Lower lobe of right lung (tissue), 2 donors: ENCODE data around the gene RPTOR. TPM values are rescaled to one million over a fixed set of nuclear protein-coding genes. Genes with fewer than 3 reads are reported as not detected.

Experiments used
- ATAC-seq, 2 donors: fragments of 200-7000 bp; cut with Tn5 transposase; one replicate each; pipeline ENCODE4 v1.9.1; 2020 to 2022; ENCODE audit warnings: mild to moderate bottlenecking in 2 of 2, moderate library complexity in 2 of 2
- DNase-seq: peaks from one replicate; pipeline ENCODE4 v3.0.0-alpha.2; 2020
- H3K27ac ChIP-seq: fragments of 200-600 bp; one replicate; pipeline ENCODE4 v1.8.0; 2022
- H3K27me3 ChIP-seq: fragments of 200-600 bp; one replicate; pipeline ENCODE4 v1.8.0; 2022; ENCODE audit warnings: low read depth
- H3K36me3 ChIP-seq: fragments of 200-600 bp; one replicate; pipeline ENCODE4 v1.8.0; 2022; ENCODE audit warnings: mild to moderate bottlenecking
- H3K4me1 ChIP-seq: fragments of 200-600 bp; one replicate; pipeline ENCODE4 v1.8.0; 2022
- H3K4me3 ChIP-seq: fragments of 200-600 bp; one replicate; pipeline ENCODE4 v1.8.0; 2022; ENCODE audit warnings: mild to moderate bottlenecking
- H3K9me3 ChIP-seq: fragments of 200-600 bp; one replicate; pipeline ENCODE4 v1.8.0; 2022
- CTCF ChIP-seq: fragments of 200-600 bp; IDR thresholded peaks from one replicate; pipeline ENCODE4 v1.8.0; 2022; ENCODE audit warnings: antibody characterized with exemption, mild to moderate bottlenecking
- intact Hi-C: fragments of 100-400 bp; cut with DNase I; formaldehyde crosslinking; loops from one replicate; pipeline ENCODE4 v1.11.0; 2022
- total RNA-seq: library from RNA; stranded (reverse); fragmentation: NEBNext Ultra II Directional; extraction: Animal tissue kit (Norgen Biotek cat#: 25700); gene quantifications from one replicate; pipeline ENCODE4 v1.2.1, GENCODE V29; 2021
- donor health status: DM: no; HTN: yes; CAD: no; lungs with severe emphysema.

Gene RPTOR
- total RNA-seq, 1 donor from 2014 or later, result 34.0 TPM

GRCh38 chr17:80598813-80599545 is 54.3 kb downstream of the RPTOR start:
- no peaks in the 10 kb centered on the region for H3K36me3 ChIP-seq
- ATAC-seq (no peak), DNase-seq (no peak)
- no peak overlapping the region for H3K27ac ChIP-seq
- H3K27me3 ChIP-seq, result no peaks in the 10 kb centered on the region
- H3K4me3 ChIP-seq, result no peak overlapping the region
- H3K4me1 ChIP-seq, result peaks cover 18% of the 10 kb centered on the region
- no peak for TF ChIP-seq CTCF
- H3K9me3 ChIP-seq, result no peaks in the 10 kb centered on the region
- intact Hi-C loops, result no loop called here

DNA sequence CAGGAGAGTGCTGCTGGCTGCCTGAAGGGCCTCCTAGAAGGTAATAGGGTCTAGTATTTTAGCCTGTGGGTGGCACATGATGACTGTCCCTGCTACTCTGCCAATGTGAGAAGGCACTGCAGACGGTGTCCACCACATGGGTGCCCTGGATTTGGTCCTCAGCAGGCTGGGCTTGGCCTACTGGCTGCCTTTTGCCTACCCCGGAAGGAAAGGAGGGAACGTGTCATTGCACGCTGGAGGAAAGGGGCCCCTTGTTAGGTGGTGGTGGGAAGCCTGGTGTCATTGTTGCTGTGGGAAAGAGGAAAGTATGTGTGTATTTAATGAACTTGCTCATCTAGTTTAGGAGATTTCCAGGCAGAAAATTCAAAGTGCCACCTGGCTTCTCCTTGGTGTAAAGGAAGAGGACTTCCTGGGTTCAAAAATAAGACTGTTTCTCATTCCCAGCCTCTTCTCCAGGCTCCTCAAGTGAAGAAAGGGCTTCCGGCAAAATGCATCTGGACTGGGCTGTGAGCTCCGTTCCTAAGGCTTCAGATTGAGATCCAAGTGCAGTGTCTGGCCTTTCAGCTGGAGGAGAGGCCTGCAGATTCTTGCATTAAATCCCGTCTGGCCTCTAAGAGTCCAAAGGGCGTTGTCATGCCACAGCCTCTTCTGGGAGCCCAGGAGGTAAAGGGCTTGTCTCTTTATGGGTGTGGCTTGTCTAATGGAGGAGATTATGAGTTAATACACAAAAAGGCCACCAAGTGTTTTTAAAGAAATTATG is 55.1 kb downstream of the RPTOR start:
- Histone ChIP-seq H3K4me3 (no peak overlapping the region), H3K9me3 (no peaks in the 10 kb centered on the region), H3K27me3 (no peaks in the 10 kb centered on the region), H3K36me3 (no peaks in the 10 kb centered on the region), H3K4me1 (peaks cover 18% of the 10 kb centered on the region), H3K27ac (no peak overlapping the region)
- ATAC-seq (no peak), DNase-seq (no peak)
- intact Hi-C loops, result no loop called here
- TF ChIP-seq CTCF, result no peak

DNA sequence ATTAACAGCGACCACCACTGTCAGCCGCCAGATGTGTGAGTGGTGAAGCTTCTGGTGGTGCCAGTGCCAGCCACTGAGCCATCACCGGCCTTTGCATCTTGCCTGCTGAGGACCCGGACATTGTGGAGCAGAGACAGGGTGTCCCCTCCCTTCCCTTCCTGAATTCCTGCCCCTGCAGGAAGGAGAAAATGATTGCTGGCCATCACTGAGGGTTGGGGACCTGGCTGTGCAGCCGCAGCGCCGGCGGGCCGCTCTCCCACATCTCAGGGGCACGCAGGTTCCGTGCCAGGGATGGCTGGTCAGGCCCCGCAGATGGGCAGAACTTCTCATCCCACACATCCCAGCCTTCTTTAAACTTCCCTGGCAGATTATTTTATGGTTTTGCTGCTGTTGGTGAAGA is 56.5 kb downstream of the RPTOR start:
- Histone ChIP-seq H3K27ac (no peak overlapping the region), H3K36me3 (no peaks in the 10 kb centered on the region), H3K4me1 (peaks cover 18% of the 10 kb centered on the region), H3K4me3 (no peak overlapping the region), H3K27me3 (no peaks in the 10 kb centered on the region), H3K9me3 (no peaks in the 10 kb centered on the region)
- DNase-seq (no peak), ATAC-seq (no peak)
- intact Hi-C loops, result no loop called here
- no peak for TF ChIP-seq CTCF

DNA sequence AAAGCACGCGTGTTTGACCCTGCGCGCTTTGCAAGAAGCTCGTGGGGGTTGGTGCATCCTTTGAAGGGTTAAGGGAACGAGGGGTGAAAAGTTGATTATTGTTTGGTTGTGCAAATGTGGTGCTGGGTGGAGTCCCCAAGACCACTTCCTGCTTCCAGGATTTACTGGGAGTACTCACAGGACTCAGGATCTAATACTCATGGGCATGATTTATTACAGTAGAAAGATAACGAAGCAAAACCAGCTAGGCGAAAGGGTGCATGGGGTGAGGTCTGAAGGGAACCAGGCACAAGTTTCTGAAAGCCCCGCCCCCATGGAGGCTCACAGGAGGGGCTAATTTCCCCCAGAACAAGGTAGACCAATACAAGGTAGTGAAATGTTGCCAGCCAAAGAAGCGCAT is 58.8 kb downstream of the RPTOR start:
- no peak for ATAC-seq
- no peak for TF ChIP-seq CTCF
- no peak for DNase-seq

GRCh38 chr17:80604009-80604669 is 59.5 kb downstream of the RPTOR start:
- no peak overlapping the region for H3K4me3 ChIP-seq
- no peaks in the 10 kb centered on the region for H3K9me3 ChIP-seq
- DNase-seq (no peak), ATAC-seq (no peak)
- H3K36me3 ChIP-seq, result no peaks in the 10 kb centered on the region
- intact Hi-C loops, result no loop called here
- H3K27me3 ChIP-seq, result no peaks in the 10 kb centered on the region
- no peak for TF ChIP-seq CTCF
- no peak overlapping the region for H3K27ac ChIP-seq
- peaks cover 18% of the 10 kb centered on the region for H3K4me1 ChIP-seq

More for the DNA sequence above, 58.8 kb downstream of the RPTOR start:
- Histone ChIP-seq H3K4me1 (peaks cover 18% of the 10 kb centered on the region), H3K4me3 (no peak overlapping the region), H3K27me3 (no peaks in the 10 kb centered on the region), H3K9me3 (no peaks in the 10 kb centered on the region), H3K36me3 (no peaks in the 10 kb centered on the region), H3K27ac (no peak overlapping the region)
- intact Hi-C loops, result no loop called here
